Measurements from ENCODE around the gene WFIKKN2.
"Not testable (repeated sequence)": the region's sequence is repeated elsewhere in the genome, so short reads cannot be mapped to it uniquely, and the experiment has no call there.

WFIKKN2 gene

DNA sequence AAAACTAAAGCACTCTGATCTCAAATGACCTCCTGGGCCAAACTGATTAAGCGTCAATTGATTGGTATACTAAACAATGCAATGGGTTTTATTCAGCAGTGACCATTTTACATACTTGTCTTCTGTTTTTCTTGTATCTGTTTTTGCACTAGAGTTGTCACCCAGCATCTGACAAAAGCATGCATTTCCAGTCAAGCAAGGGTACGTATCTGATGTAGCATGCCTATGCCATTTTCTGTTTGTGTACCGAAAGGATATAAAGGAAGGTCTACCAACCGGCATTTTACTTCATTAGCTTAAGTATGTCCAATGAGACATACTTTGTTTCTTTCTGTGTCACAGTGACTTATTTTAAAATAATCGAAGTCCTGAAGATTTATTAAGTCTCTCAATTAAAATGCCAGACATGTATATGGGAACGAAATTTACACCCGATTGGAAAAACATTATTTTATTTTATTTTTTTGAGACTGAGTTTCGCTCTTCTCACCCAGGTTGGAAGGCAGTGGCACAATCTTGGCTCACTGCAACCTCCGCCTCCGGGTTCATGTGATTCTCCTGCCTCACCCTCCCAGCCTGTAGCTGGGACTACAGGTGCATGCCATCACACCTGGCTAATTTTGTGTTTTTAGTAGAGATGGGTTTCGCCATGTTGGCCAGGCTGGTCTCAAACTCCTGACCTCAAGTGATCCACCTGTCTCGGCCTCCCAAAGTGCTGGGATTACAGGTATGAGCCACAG, 23.3 kb downstream of the WFIKKN2 start:
- no peak for DNase-seq

DNA sequence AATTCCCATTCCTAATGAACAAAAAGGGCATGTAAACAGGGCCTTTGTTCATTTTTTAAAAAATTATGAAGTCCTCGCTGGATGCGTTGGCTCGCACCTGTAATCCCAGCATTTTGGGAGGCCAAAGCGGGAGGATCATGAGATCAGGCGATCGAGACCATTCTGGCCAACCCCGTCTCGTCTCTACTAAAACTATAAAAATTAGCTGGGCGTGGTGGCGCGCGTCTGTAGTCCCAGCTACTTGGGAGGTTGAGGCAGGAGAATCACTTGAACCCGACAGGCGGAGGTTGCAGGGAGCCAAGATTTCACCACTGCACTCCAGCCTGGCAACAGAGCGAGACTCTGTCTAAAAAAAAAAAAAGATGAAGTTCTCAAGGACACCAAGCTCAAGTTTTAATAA, 24.3 kb downstream of the WFIKKN2 start:
- DNase-seq, result not testable (repeated sequence)

DNA sequence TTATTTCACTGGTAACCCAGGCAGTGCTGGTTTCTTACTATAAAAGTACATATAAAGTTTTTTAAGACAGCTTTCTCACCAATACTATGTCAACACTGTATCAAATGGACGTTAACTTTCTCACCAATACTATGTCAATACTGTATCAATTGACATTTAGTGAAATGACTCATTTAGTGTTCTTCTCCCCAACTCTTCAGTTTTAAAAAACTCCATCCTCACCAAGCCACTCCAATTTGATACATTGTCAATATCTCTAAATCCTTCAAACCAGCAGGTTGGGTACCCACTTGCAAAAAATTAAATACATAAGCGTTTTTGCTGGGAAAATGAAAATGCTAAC, 25.9 kb downstream of the WFIKKN2 start:
- no peak for DNase-seq

DNA sequence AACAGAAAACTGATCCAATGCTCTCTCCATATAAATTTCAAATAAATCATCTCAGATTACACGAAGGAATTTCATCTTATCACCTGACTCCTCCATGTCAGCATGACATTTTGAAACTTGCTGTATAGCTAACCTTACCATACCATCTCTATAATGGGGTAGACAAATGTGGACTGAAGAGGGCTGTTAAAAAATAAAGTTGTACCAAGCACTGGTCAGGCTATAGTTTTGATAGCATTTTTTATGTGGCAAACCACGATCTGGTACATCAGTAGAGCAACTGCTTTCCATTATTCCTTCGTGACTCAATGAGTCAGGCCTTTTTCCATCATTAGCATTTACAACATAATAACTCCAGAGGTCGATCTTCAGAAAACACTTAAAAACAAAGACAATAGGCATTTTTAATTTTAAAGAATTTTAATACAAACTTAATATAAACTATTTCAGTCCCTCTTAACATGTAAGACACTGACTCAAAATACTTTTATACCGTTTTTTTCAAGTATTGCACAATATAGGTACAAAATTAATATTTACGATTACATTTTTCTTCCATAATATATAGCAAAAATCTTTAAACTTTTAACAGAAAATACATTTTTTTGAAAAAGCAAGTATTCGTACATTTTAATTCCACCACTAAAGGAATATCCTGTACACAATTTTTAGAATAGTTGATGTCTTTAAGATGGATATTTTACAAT, 26.6 kb downstream of the WFIKKN2 start:
- DNase-seq, result no peak

DNA sequence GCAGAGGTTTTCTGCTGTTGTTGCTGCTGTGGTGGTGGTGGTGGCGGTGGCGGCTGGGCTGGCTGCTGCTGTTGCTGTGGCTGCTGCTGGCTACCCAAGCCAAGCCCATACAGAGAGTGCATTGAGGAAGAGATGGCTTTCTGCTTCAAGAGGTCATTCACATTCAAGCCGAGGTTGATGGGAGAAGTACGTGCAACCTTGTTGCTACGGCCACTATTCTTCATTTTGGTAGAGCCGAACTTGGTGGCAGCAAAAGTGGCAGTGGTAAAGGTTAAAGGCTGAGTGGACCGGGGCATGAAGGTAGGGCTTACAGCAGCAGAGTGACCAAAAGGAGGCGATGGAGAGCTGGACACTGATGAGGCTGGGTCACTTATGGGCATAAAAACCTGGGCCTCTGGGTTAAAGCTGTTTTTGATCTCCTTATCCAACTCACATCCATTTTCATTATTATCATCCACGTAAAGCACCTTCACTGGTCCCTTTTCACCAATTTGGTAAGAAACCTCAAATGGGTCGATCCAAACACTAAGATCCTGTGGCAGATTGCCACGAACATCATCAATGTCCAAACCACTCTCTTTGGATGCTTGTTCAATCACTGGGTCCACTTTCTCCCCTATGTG, 27.9 kb downstream of the WFIKKN2 start:
- no peak for DNase-seq

- no peak for DNase-seq
Measured at GRCh38 chr17:50863931-50864330, 28.5 kb downstream of the WFIKKN2 start.

DNA sequence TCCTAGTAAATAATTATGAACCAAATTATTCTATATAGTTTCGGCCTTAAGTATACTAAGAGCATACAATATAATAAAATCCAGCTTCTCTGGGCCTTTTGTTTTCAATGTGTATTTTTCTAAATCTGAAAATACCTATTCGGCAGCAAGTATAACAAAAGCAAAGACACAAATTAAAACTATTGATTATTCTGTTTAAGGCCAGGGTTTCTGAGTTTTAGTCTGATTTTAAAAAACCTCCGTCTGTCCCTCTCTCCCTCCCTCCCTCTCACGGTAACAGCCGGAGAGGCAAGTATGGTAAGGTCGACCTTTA, 29.3 kb downstream of the WFIKKN2 start:
- no peak for DNase-seq

DNA sequence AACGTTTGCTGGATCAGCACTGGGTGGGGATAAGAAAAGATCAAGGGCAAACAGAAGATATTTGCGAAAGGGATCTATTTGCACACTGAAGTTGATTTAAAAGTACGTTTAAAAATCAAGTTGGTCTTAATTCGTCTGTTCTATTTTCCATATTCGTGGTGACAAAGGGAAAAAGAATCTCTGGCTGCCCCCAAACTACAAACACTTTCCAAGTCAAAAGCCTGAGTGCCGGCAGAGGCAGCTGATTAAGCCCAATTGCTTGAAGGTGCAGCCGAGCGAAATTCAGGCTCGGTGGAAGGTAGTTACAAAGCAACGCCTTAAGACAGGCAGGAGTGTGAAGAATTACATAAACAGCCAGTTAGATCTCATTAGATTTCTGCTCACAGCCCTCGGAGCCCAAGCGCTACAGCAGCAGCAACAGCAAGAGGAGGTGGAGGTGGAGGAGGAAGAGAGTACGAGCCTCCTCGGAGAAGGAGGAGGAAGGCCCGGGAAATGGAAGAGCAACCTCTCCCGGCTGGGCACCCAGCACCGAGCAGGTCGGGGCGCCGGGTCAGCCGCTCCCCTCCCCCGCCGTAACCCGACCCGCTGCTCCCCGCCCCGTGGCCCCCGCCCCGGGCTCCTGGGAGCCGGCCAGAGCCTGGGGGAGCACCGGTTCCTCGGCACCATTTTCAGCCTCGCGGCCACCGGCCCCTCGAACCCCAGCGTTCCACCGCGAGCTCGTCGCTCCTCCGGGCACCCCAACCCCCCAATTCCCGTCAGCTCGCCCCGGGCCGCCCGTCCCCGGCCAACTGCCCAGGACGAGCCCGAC, 29.9 kb downstream of the WFIKKN2 start:
- DNase-seq, result peak; percentile 64

DNA sequence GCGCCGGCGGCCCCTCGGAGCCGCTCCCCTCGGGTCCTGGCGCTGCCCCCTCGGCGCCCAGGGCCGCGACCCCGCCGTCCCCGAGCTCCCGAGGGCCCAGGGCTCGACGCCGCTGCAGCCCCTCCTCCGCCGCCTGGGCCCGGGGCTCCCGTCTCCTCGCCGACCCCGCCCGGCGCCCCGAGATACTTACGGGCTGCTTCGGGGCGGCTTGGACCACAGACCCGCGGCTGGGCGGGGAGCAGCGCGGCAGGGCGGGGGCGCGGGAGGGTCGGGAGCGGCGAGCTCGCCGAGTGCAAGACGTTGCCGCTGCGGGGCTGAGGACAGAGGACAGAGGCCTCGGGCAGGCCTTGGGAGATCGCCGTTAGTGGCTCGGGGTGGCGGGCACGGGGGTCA, 30.5 kb downstream of the WFIKKN2 start:
- DNase-seq, result no peak

DNA sequence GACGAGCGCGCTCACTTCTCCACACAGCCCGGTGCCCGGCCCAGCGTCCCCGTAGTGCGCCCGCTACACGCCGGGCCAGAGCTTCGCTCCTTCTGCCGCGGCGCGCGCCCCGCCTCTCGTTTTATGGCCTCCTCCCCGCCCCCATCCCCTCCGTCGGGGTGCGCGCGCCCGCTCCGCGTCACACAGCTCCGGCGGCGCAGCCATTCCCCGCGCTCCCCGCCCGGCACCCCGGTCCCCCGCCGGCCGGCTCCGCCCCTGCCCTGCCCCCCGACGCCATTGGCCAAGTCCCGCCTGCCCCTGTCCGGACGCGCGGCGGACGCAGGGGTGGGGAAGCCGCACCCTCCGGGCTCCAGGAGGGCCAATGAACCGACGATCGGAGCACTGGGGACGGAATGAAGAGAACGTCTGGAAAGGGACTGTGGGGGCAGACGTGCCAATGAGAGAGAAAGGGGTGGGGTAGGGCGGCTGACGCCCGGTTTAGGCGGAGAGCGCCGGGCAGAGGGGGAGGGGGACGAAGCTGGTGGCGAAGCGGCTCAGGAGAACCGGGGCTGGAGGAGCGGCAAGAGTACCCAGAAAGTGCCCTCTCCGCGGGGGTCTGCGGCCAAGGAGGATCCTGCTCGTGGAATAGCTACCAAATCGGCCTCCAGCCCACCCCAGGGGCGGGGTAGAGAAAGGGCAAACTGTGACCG, 31.0 kb downstream of the WFIKKN2 start, which contains the start of gene TOB1:
TOB1 (minus strand) TSS at position 94 of the 689 bp plus-strand sequence. CDS start 2,337 bp downstream, outside the sequence.
- peak; percentile 94 for DNase-seq

DNA sequence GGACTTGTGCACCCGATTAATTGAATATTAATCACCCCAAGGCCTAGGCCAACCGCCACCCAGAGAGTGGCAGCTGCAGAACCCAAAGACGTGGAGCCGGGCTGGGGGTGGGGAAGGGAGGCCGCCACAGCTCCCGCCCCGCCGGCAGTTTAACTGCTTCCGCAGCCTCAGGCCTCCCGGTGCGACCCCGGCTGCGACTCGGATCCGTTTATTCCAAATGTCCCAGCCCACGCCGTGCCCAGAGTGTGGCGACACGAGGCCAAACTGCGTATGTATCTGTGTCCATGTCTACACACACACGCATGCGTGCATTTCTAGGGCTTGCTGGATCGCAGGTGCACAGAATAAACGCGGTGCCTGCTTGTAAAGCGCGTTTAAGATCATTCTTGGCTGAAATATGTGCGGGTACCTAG, 31.6 kb downstream of the WFIKKN2 start:
- DNase-seq, result peak; percentile 78

- peak; percentile 88 for DNase-seq
Measured at GRCh38 chr17:50867363-50868139, 32.2 kb downstream of the WFIKKN2 start.

GRCh38 chr17:50868140-50868438, 32.7 kb downstream of the WFIKKN2 start:
- no peak for DNase-seq

DNA sequence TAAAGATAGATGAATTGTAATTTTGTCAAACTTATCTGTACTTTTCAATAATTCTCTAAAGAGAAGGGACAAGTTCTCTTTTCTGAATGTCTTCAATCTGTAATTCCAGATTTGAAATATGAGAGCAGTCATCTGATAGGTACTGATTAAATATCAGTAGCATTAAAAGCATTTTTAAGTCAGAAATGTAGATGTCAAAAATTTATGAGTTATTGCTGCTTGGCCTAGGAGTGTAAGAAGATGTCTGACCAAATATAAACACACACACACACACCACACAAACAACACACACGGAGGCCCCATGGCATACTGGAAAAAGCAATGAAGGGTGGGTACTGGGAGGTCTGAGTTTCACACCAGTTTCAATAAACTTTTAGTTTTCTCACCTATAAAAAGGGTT, 33.2 kb downstream of the WFIKKN2 start:
- DNase-seq, result no peak

GRCh38 chr17:50871364-50871763, 36.0 kb downstream of the WFIKKN2 start:
- DNase-seq, result peak; percentile 81

DNA sequence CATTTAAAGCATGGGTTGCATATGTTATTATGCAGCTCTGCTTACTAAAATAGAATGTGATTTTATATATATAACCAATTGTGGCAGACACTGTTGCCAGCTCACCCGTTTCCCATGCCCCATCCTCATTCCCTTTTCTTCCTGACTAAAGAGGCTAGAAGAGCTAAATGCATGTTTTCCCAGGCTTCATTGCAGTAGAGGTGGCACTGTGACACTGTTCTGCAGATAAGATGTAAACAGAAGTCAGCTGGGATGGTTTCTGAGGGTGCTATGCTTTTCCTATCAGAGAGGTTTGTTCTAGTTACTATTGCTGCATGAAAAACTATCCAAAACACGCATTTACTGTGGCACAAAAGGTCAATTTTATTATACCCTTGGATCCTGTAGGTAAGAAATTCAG, 36.5 kb downstream of the WFIKKN2 start:
- DNase-seq, result no peak

GRCh38 chr17:50872710-50873424, 37.5 kb downstream of the WFIKKN2 start:
- peak; percentile 53 for DNase-seq

GRCh38 chr17:50875074-50875473, 39.7 kb downstream of the WFIKKN2 start:
- DNase-seq, result no peak

- DNase-seq, result not testable (repeated sequence)
Measured at GRCh38 chr17:50877042-50877441, 41.7 kb downstream of the WFIKKN2 start.

- DNase-seq, result no peak
Measured at GRCh38 chr17:50877838-50878237, 42.5 kb downstream of the WFIKKN2 start.

- no peak for DNase-seq
Measured at GRCh38 chr17:50879086-50879485, 43.7 kb downstream of the WFIKKN2 start.

Measured in central memory CD4-positive, alpha-beta T cell (primary cell).